Activated naive CD8-positive, alpha-beta T cell treated with anti-CD3 and anti-CD28 coated beads, Interleukin-2, amount 50 U/mL, for 16 hours (primary cell): ENCODE data around the gene PFKFB3.
"Not testable (repeated sequence)": the region's sequence is repeated elsewhere in the genome, so short reads cannot be mapped to it uniquely, and the experiment has no call there.

Experiments used
- DNase-seq: peaks from one replicate; pipeline ENCODE4 v3.0.0-alpha.2; 2020; ENCODE audit warnings: low read depth, low spot score

Gene PFKFB3

DNA sequence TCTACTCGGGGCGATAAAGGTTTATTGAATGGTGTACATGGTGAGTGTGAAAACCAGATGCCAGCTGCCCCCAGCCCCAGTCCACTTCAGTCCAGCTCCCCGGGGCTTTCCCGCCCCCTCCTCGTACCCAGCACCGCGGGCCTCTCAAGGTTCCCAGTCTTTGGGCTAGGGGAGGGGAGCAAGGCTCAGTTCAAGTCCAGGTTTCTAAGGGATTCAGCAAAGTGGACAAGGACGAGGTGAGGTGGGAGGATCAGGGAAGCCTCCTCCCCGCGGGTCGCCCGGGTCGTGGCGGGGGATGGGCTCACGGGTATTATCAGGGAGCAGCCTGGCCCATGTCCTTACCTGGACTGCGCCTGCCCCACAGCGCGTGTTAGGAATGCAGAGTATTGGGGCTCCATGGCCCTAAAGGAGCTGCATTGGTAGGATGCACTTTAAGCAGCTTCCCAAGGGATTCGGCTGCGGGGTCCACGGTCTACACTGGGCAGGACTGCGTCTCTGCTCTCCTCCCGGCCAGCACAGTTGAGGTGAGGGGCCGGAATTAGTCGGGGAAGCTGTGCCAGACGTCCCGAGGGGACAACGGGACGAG is 541 bp upstream of the PFKFB3 start:
- no peak for DNase-seq

DNA sequence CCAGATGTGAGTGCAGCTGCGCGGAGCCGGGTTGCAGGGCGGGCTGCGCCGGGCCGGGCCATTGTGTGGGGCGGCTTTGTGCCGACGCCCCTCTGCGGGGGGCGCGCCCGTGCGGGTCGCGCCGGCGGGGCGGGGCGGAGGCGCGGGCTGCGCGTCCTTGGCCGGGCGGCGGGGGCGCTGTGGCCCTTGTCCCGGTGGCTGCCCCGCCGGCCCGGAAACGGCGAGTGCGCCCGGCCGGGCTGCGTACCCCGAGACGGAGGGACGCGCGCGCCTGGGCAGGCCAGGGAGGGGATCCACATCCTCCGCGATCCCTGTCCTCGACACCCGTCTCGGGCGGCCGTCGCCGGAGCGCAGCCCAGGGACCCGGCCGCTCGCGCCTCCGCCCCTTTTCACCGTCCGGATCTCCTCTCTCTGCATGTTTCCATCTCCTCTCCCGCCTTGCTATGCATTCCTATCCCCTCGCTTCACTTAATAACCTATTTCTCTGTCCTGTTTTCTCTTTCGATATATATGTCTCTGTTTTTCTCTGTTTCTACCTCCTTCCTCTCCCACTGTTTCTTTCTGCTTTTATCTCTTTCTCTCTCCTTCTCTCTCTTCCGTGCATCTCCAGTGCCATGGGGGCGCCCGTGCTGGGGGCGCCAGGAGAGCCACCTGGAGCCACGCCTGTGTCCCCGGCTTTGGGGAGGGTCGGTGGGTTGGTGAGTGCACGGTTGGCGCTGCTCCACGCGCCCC is 765 bp downstream of the PFKFB3 start:
- DNase-seq = no peak

DNA sequence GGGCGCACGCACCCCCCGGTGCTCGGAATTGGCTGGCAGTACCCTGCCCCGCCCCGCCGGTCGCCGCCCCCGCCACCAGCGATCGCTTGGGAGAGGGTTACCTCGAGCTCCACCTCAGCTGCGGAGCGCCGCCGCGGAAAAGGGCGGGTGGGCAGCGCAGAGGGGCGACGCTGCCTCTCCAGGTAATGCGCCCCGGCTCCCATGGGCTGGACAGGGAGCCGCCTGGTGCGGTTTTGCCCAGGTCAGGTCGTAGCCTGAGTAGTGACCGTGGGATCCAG is 1.3 kb downstream of the PFKFB3 start:
- peak; percentile 20 for DNase-seq

DNA sequence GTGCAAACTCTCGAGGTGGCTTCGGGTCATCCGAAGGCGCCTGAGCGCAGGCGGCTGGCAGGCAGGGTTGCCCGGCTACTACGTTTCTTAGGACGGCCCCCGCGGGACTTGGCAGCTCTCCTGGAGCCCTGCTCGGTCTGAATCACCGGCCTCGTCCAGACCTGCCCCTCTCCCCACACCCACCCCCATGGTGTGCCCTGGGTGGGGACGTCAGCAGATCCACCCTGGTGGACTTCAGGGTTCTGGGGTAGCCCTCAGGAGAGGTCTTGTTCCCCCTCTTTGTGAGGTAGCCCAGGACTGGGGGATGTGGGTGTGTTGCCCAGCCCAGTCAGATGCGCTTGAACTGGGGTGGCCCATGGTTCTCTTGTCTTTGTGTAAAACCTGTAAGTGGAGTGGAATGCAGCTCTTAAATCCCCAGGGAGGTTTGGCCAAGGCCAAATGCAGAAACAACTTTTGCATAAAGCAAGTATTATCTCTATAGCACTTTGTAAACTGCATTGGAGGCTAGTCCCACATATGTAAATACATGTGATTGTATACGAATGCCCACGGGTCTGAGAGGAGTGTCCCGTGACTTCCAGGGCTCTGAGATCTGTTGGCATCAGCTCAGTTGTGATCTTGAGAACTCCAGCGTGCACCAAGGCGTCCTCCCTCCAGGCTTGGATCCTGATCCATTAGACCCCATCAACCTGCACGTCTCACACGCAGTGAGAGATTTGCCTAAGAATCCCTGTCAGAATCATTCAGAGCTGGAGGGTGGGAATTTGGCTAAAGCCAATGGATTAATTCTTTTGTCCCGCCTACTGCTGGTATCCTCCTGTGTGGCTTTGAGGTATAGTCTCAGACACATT is 1.8 kb downstream of the PFKFB3 start:
- no peak for DNase-seq

DNA sequence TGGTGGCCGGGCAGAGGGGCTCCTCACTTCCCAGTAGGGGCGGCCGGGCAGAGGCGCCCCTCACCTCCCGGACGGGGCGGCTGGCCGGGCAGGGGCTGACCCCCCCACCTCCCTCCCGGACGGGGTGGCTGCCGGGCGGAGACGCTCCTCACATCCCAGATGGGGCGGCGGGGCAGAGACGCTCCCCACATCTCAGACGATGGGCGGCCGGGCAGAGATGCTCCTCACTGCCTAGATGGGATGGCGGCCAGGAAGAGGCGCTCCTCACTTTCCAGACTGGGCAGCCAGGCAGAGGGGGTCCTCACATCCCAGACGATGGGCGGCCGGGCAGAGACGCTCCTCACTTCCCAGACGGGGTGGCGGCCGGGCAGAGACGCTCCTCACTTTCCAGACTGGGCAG is 3.8 kb downstream of the PFKFB3 start:
- not testable (repeated sequence) for DNase-seq

DNA sequence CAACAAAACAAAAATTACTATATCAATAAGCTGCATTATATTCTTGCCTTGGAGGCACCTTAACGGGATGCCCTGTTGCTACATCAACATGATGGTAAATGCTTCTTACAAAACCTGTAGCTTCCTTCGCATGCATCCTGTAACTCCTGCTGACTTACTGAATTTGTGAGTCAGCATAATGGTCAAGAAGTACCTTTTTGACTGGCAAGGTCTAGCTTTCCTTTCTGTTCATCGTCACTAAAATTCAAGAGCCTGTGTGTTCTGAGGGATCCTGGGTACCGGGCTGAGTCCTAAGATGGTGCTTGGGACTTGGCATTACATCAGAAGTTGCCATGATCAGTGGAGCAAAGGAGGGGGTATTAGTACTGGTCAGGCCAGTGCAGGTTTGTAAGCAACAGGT is 4.9 kb downstream of the PFKFB3 start:
- no peak for DNase-seq

DNA sequence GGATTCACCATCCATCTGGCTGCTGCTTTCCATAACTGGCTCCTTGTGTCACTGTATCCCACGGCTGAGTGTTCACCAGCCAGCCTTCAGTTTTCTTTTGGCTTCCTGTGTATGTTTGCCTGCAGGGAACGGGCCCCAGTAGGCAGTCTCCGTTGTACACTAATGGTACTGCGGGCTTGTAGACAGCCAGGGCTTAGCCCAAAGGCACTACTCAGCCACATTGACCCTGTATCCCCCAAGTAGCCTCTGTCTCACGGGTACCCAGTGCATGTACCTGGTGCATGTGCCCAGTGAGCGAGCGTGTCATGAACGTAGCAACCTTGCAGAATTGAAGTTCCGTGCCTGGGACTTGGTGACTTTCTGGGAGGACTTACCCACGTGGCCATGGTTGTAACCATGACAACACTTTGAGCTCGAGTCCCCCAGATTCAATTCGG is 6.1 kb downstream of the PFKFB3 start:
- DNase-seq = no peak

DNA sequence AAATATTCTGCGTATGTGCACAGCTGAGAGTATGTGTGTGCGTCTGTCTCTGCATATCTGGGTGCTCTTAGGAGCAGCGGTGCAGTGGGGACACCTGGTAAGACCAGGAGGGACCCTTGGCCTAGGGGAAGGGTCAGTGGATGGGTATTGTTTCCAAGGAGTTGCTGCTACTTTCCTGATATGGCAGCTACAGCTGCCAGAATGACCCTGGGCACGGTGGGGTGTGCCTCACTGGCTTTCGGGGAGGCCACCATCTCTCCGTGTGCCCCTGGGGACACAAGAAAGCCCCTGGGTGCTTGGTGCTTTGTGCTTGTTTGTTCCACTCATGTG is 8.6 kb downstream of the PFKFB3 start:
- no peak for DNase-seq

DNA sequence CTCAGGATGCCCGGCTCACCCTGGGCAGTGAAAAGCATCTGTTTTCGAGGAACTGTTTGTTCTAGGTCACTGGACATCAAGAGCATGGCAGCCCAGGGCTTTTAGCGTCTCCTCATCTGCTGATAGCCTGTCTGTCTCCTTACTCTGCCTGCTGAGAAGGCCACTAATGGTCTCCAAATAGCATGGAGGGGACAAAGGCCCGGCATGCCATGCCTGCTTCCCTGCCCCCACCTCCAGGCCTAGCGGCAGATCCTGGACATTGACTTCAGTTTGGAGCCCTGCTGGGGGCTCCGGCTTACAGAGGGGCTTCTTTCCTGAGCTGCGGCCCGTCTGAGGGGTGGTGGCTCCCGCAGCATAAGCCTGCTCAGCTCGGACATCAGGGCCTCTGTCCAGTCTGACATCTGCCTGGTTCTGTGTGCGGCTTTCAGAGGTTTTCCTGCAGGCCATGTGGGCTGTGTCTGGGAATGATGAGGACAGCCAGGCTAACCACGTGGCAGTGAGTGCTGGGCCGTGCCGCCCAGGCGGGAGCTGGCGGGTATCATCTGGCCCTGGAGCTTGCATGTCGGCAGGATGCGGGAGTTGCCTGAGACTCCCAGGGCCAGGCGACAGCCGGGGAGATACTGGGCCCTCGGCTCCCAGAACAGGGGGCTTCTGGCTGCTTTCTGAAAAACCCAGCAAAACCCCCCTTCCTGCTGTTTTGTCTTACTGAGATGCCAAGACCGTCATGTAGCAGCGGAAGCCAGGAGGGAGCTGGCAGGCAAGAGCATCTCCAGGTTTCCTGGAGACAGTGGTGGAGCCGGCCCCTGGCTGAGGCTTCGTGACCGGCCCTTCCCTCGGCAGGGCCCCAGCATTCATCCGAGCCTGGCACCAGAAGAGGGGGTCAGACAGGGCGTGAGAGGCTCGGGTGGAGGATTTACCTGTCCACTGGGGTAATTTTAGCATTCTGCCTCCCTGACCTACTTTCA is 9.2 kb downstream of the PFKFB3 start:
- DNase-seq = no peak

DNA sequence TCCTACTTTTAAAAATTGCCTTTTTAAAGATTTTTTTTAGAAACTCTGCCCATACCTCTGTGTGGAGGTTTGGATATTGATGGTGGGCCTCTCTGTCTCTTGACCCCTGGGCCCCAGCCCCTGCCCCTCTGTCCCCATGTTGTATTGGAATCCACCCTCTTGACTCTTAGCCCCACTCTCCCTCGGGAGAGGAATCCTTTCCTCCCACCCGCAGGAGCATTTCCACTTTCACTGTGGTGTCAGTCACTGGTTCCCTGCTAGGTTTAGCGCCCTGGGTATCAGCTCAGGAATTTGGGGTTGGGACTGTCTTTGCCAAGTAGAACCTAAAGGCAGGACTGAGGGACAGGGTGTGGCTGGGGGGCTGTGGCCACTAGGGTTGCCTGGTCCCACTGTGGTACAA is 10.1 kb downstream of the PFKFB3 start:
- no peak for DNase-seq

DNA sequence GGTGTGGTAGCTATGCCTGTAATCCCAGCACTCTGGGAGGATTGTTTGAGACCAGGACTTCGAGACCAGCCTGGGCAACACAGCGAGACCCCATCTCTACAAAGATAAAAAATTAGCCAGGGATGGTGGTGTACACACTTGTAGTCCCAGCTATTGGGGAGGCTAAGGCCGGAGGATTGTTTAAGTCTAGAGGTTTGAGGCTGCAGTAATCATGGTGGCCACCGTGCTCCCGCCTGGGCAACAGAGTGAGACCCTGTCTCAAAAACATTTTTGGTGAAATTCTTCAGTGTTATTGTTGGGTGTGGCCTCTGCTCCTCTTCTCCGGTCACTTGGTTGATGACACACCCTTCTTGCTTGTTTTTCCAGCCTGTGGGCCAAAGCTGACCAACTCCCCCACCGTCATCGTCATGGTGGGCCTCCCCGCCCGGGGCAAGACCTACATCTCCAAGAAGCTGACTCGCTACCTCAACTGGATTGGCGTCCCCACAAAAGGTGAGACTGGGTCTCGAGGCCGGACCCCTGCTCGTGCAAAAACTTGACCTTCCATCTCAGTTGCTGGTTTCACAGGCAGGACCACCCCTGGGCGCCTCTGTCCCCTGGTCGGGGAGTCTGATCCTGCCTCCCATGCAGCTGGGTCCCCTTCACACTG is 10.6 kb downstream of the PFKFB3 start:
- no peak for DNase-seq

DNA sequence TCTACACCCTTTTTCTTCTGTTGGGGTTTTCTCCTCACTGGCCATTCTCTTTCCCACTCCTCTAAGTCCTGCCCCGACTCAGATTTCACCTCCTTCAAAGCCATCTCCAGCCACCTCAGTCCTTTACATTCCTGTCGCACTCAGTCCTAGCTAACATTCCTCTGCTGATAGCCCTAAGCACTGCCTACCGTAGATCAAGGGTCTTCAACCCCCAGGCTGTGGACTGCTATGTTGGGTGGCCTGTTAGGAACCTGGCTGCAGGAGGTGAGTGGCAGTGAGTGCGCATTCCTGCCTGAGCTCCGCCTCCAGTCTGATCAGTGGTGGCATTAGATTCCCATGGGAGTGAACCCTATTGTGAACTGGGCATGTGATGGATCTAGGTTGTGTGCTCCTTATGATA is 11.2 kb downstream of the PFKFB3 start:
- no peak for DNase-seq

DNA sequence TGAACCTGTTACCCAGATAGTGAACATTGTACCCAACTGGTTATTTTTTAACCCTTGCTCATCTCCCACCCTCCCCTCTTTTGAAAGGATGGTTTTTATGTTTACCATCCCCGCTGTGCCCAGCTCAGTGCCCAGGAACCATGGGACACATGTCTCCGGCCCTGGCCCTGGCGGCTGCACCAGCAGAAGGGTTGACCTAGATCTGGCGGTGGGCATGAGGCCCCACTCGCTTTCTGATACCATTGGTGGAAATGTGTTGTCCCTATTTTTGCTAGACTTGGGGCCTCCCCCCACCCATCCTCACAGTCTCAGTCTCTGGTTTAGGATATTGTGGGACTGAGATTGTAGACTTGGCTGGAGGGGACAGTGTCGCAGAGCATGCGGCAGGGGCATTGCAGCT is 11.9 kb downstream of the PFKFB3 start:
- DNase-seq = no peak

DNA sequence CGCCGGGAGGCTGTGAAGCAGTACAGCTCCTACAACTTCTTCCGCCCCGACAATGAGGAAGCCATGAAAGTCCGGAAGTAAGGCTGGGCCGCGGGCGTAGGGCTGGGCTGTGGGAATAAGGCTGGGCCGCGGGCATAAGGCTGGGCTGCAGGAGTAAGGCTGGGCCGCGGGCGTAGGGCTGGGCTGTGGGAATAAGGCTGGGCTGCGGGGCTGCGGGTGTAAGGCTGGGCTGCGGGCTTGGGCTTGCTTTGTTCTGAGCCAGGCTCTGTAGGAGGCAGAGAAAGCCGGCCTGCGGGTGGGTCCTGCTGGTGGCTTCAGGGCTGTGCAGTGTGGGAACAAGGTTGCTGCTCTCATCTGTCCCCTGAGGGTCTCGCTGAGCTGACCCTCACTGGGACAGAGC is 12.5 kb downstream of the PFKFB3 start:
- DNase-seq = no peak

DNA sequence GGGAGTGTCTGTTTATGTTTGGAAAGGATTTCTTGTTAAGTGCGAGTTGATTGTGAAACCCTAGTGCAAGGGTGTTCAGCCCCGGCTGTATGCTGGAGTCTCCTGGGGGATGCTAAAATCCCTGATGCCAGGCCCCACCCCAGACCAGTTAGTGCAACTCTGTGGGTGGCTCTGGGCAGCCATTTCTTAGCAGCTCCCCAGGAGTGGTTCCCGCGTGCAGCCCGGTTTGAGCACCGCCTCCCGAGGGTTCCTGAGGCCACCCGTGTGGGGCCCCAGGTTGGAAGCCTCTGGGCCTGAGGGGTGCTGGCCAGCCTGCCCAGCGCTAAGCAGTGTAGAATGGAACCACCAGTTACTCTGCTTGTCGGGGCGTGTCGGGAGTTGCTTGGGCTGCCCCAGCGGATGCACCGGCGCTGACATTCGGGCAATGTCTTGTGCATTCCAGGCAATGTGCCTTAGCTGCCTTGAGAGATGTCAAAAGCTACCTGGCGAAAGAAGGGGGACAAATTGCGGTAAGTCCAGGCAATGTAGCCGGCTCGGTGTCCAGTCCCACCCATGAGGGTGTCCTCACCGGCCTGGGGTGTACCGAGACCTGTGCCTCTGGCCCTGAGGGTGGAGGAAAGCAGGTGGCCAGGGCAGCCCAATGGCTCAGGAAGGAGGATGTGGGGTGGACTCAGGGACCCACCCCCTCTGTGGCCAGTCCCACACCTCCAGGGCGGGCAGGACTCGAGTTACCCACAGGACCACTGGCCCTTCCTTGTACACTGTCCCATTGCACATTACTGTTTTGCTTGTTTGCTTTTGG is 13.2 kb downstream of the PFKFB3 start:
- DNase-seq = no peak

DNA sequence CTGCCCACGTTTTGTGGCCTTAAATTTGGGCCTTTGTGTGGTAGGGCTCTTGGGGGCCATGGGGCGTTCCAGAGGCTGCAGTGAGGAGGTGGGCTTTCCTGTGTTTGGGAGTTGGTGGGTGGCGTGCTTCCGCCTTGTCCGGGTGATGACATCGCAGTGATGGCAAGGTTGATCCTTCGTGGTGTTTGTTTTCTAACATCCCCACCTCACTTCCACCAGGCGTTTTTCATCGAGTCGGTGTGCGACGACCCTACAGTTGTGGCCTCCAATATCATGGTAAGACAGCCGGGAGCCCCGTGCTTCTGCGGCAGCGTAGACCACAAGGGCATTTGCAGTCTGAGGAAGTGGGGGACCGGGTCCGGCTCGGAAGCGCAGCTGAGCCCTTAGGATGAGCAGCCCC is 14.2 kb downstream of the PFKFB3 start:
- DNase-seq = no peak

DNA sequence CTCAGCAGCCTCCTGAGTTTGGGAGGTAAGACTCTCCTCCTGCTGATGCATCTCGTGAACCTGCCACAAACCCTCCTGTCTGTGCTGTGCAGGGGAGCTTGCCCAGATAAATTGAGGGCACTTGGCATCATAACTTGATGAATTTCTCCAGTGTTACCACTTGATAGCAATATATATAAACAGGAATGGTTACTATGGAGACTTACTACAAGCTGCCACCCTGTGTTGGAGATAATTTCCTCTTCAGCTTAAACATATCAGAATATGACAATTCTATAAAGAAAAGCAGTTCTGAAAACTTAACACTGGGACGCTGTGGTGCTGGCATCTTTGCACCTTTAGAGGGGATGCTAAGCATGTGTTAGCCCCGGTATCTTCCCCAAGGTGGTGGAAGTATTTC is 14.9 kb downstream of the PFKFB3 start:
- no peak for DNase-seq

DNA sequence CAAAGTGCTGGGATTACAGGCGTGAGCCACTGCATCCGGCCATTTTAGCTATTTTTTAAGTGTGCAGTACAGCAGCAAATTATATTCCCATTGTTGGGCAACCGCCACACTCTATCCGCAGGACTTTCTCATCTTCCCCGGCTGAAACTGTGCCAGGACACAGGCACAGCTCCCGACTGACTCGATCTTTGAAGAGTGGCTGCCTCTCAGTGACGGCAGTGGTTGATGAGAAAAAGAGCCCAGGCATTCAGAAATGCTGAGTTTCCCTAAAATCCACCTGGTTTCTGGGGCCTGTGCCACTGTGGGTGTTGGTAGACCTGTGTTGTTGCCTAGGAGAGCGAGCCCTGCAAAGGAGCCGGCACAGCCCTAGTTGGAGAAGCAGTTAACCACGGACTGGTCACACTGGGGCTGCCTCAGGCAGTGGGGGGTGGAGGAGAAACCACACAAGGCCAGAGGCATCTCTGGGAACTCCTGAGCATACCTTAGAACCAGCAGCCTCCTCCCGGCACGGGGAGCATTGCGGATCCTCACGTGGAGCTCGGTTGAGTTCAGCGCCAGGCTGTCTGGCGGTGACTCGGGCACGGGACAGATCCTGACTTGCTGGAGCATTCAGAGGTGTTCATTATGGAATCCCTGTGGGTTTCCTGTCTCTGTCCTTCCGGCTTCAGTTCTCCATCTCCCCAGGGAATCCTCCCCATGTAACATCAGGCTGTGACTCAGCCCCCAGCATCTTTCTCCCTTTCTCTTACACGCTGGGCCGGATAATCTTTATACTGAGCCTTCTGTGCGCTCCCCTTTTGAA is 16.2 kb downstream of the PFKFB3 start:
- no peak for DNase-seq

DNA sequence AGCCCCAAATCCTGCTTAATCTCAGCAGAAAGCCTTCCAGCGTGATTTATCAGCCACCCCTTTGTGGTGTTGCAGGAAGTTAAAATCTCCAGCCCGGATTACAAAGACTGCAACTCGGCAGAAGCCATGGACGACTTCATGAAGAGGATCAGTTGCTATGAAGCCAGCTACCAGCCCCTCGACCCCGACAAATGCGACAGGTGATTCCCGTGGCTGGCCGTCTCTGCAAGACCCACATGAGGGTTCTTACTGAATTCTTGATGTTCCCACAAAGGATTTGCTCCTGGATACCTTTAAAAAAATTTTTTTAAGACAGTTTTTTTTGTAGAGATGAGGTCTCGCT is 16.7 kb downstream of the PFKFB3 start:
- DNase-seq = no peak
